Measurements from ENCODE around the gene RABGAP1. TPM values are rescaled to one million over a fixed set of nuclear protein-coding genes. Genes with fewer than 3 reads are reported as not detected.

RABGAP1 gene
- total and polyA plus RNA-seq, 2 experiments from 2014 or later = 8.5 to 33.9 TPM

DNA sequence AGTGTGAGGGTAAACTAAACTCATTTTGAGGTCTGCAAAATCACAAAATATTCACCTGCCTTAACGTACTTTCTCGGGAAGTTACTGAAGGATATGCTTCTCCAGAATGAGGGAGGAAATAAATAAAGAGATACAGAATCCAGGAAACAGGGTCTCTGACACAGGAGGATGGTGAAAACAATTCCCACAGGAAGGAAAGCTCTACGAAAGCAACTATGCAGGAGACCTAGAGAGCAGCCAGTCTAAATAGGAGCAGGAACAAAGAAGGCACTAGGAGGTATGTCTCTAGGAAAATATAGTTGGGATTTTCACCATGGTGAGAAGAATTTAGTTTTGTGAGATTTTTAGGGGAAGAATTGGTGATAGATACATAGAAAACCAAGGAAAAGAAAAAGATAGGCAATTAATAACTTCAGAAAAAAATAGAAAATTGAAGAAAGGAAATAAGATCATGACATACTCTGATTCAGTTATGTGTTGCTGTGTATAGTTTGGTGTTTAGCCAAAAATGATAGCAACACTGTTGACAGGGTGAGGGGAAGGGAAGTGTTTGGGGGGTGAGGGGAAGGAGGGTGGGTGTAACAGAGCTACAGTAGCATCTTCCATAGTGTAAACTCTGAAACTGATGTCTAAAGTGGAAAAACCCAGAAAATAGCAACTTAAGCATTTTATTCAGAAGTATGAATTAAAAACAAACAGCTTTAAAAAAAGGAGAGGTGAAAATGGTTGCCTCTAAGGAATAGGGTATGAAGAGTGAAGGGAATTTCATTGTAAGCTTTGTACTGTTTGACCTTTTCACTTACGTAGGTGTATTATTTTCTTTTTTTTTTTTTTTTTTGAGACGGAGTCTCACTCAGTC is 102.5 kb downstream of the RABGAP1 start:
- H3K4me3 ChIP-seq = no peak overlapping the region
- no peaks in the 10 kb centered on the region for H3K4me1 ChIP-seq (ENCODE audit: insufficient read depth)
- Mint-ChIP-seq H3K4me1 (no peaks in the 10 kb centered on the region; the same call in 2 of the 3 replicates), H3K9me3 (no peaks in the 10 kb centered on the region), H3K36me3 (ENCODE audit: low read depth) (peaks cover 11% of the 10 kb centered on the region; the same call in 2 of the 3 replicates), H3K4me3 (no peak overlapping the region), H3K27me3 (ENCODE audit: insufficient read depth, low read depth, poor library complexity) (no peaks in the 10 kb centered on the region), H3K27ac (peak overlapping the region; percentile 59)
- H2AFZ ChIP-seq = no peak overlapping the region
- DNase-seq (ENCODE audit: low spot score) (no peak), ATAC-seq (no peak; the same call in 2 of the 3 replicates)
- no peak overlapping the region for H3K4me2 ChIP-seq
- no peaks in the 10 kb centered on the region; the same call in 1 of the 2 replicates for H4K20me1 ChIP-seq (replicated peaks; ENCODE audit: insufficient read depth)
- TF ChIP-seq EZH2 (IDR thresholded peaks at IDR 0.05; ENCODE audit: low read depth, unreplicated experiment) (no peak), REST (IDR thresholded peaks at IDR 0.05; ENCODE audit: unreplicated experiment) (no peak), STAT1 (IDR thresholded peaks at IDR 0.05; ENCODE audit: unreplicated experiment) (no peak)
- H3K9me2 ChIP-seq (ENCODE audit: insufficient read depth) = no peaks in the 10 kb centered on the region
- H3K79me2 ChIP-seq (replicated peaks; ENCODE audit: insufficient read depth) = no peaks in the 10 kb centered on the region
- H3F3A ChIP-seq (replicated peaks; ENCODE audit: low read depth) = no peaks in the 10 kb centered on the region
- H3K36me3 ChIP-seq (ENCODE audit: insufficient read depth) = no peaks in the 10 kb centered on the region
- 0 out of 2 replicates have a peak overlapping the region, but pooled peaks have one; percentile 24 for H3K27ac ChIP-seq (ENCODE audit: low read depth)
- no peaks in the 10 kb centered on the region for H3K27me3 ChIP-seq (ENCODE audit: insufficient read depth)

- H3F3A ChIP-seq (replicated peaks; ENCODE audit: low read depth) = no peaks in the 10 kb centered on the region
- H3K9me2 ChIP-seq (ENCODE audit: insufficient read depth) = no peaks in the 10 kb centered on the region
- no peak overlapping the region for H3K4me3 Mint-ChIP-seq
- DNase-seq (ENCODE audit: low spot score) (no peak), ATAC-seq (no peak)
- peaks cover 11% of the 10 kb centered on the region; the same call in 2 of the 3 replicates for H3K36me3 Mint-ChIP-seq (ENCODE audit: low read depth)
- H3K27me3 ChIP-seq (ENCODE audit: insufficient read depth) = no peaks in the 10 kb centered on the region
- no peaks in the 10 kb centered on the region for H3K4me1 ChIP-seq (ENCODE audit: insufficient read depth)
- H2AFZ ChIP-seq = no peak overlapping the region
- H3K4me1 Mint-ChIP-seq = no peaks in the 10 kb centered on the region; the same call in 2 of the 3 replicates
- no peak overlapping the region for H3K27ac Mint-ChIP-seq
- H4K20me1 ChIP-seq (replicated peaks; ENCODE audit: insufficient read depth) = no peaks in the 10 kb centered on the region; the same call in 1 of the 2 replicates
- H3K9me3 Mint-ChIP-seq = no peaks in the 10 kb centered on the region
- no peak overlapping the region for H3K4me2 ChIP-seq
- TF ChIP-seq EZH2phosphoT487 (IDR thresholded peaks at IDR 0.05; ENCODE audit: unreplicated experiment) (no peak), ETS1 (IDR thresholded peaks at IDR 0.05) (no peak), ZNF114 (CRISPR knock-in tag; IDR thresholded peaks at IDR 0.05) (no peak)
- TF ChIP-seq, protein P1, sequence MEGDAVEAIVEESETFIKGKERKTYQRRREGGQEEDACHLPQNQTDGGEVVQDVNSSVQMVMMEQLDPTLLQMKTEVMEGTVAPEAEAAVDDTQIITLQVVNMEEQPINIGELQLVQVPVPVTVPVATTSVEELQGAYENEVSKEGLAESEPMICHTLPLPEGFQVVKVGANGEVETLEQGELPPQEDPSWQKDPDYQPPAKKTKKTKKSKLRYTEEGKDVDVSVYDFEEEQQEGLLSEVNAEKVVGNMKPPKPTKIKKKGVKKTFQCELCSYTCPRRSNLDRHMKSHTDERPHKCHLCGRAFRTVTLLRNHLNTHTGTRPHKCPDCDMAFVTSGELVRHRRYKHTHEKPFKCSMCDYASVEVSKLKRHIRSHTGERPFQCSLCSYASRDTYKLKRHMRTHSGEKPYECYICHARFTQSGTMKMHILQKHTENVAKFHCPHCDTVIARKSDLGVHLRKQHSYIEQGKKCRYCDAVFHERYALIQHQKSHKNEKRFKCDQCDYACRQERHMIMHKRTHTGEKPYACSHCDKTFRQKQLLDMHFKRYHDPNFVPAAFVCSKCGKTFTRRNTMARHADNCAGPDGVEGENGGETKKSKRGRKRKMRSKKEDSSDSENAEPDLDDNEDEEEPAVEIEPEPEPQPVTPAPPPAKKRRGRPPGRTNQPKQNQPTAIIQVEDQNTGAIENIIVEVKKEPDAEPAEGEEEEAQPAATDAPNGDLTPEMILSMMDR (conservative IDR thresholded peaks at IDR 0.05; ENCODE audit: low read depth in 2 of 2) = no peak
- H3K36me3 ChIP-seq (ENCODE audit: insufficient read depth) = no peaks in the 10 kb centered on the region
- H3K27me3 Mint-ChIP-seq (ENCODE audit: insufficient read depth, low read depth, poor library complexity) = peaks cover 2% of the 10 kb centered on the region
- H3K27ac ChIP-seq (ENCODE audit: low read depth) = no peak overlapping the region
- H3K79me2 ChIP-seq (replicated peaks; ENCODE audit: insufficient read depth) = no peaks in the 10 kb centered on the region
- no peak overlapping the region for H3K4me3 ChIP-seq
Measured at GRCh38 chr9:123044586-123044985, 103.8 kb downstream of the RABGAP1 start.

Data from GM23338 (cell line).